WTC11 (cell line): ENCODE results near the gene FRMD8. TPM values are rescaled to one million over a fixed set of nuclear protein-coding genes. Genes with fewer than 3 reads are reported as not detected.

ENCODE experiments used
- ATAC-seq: fragments of 200-7000 bp; cut with Tn5 transposase; 2 replicates; pipeline ENCODE4 v1.10.0; 2021; ENCODE audit warnings: mild to moderate bottlenecking, moderate library complexity
- CTCF ChIA-PET: fragments of 300-600 bp; sonication (Branson Sonifier 250); formaldehyde crosslinking; loops from one replicate; lab custom pipeline; 2021; ENCODE audit warnings: antibody characterized with exemption; lab: Charles Lee
- POLR2A ChIA-PET: fragments of 350-600 bp; sonication (Branson Sonifier 250); formaldehyde crosslinking; loops from one replicate; lab custom pipeline; 2021; ENCODE audit warnings: antibody characterized with exemption; lab: Charles Lee
- DNase-seq: peaks from one replicate; pipeline ENCODE4 v3.0.0; 2021; ENCODE audit warnings: low spot score
- H3K27ac Mint-ChIP-seq: 2 replicates; pipeline ENCODE4 v1.8.0; 2021; ENCODE audit warnings: mixed read lengths
- H3K27me3 Mint-ChIP-seq: 2 replicates; pipeline ENCODE4 v1.8.0; 2021; ENCODE audit warnings: low read depth, mild to moderate bottlenecking, moderate library complexity, mixed read lengths
- H3K36me3 Mint-ChIP-seq: 2 replicates; pipeline ENCODE4 v1.8.0; 2021; ENCODE audit warnings: mixed read lengths
- H3K4me1 Mint-ChIP-seq: 2 replicates; pipeline ENCODE4 v1.8.0; 2022; ENCODE audit warnings: mixed read lengths
- H3K4me3 Mint-ChIP-seq: 2 replicates; pipeline ENCODE4 v1.8.0; 2021; ENCODE audit warnings: mild to moderate bottlenecking, moderate library complexity, mixed read lengths
- H3K9me3 Mint-ChIP-seq: 2 replicates; pipeline ENCODE4 v1.8.0; 2021; ENCODE audit warnings: mixed read lengths
- CBFB ChIP-seq: sonication (generic); formaldehyde crosslinking; IDR thresholded peaks from 2 replicates; pipeline ENCODE4 v1.8.1; 2022; ENCODE audit warnings: mild to moderate bottlenecking, low read depth, missing genetic modification reagents
- CREB1 ChIP-seq: sonication (generic); formaldehyde crosslinking; IDR thresholded peaks from 2 replicates; pipeline ENCODE4 v1.8.0; 2023; ENCODE audit warnings: mild to moderate bottlenecking, missing genetic modification reagents
- ESRRA ChIP-seq: sonication (generic); formaldehyde crosslinking; IDR thresholded peaks from 2 replicates; pipeline ENCODE4 v1.8.1; 2022; ENCODE audit warnings: mild to moderate bottlenecking, missing genetic modification reagents, borderline replicate concordance
- ETV6 ChIP-seq: sonication (generic); formaldehyde crosslinking; IDR thresholded peaks from 2 replicates; pipeline ENCODE4 v1.8.1; 2022; ENCODE audit warnings: mild to moderate bottlenecking, missing genetic modification reagents
- FOXJ3 ChIP-seq: sonication (generic); formaldehyde crosslinking; IDR thresholded peaks from 2 replicates; pipeline ENCODE4 v1.9.0; 2021; ENCODE audit warnings: missing genetic modification reagents, mild to moderate bottlenecking, borderline replicate concordance
- FOXK1 ChIP-seq: sonication (generic); formaldehyde crosslinking; IDR thresholded peaks from 2 replicates; pipeline ENCODE4 v1.8.0; 2022; ENCODE audit warnings: mild to moderate bottlenecking, moderate library complexity, missing genetic modification reagents
- IRF2 ChIP-seq: sonication (generic); formaldehyde crosslinking; IDR thresholded peaks from 2 replicates; pipeline ENCODE4 v1.8.0; 2022; ENCODE audit warnings: low read depth, missing genetic modification reagents, borderline replicate concordance
- NFYB ChIP-seq: sonication (generic); formaldehyde crosslinking; conservative IDR thresholded peaks from 2 replicates; pipeline ENCODE4 v1.8.0; 2022; ENCODE audit warnings: low read depth, missing genetic modification reagents
- NR3C1 ChIP-seq: sonication (generic); formaldehyde crosslinking; conservative IDR thresholded peaks from 2 replicates; pipeline ENCODE4 v1.8.1; 2023; ENCODE audit warnings: low read depth, mild to moderate bottlenecking, missing genetic modification reagents
- RELA ChIP-seq: sonication (generic); formaldehyde crosslinking; IDR thresholded peaks from 2 replicates; pipeline ENCODE4 v1.8.1; 2022; ENCODE audit warnings: missing genetic modification reagents, mild to moderate bottlenecking, borderline replicate concordance
- RORB ChIP-seq: fragments of 250-450 bp; sonication (Bioruptor Pico); IDR thresholded peaks from 2 replicates; pipeline ENCODE4 v1.9.0; 2021; ENCODE audit warnings: mild to moderate bottlenecking
- SOX15 ChIP-seq: fragments of 250-450 bp; sonication (Bioruptor Pico); IDR thresholded peaks from 2 replicates; pipeline ENCODE4 v1.9.0; 2021; ENCODE audit warnings: mild to moderate bottlenecking
- TCF7 ChIP-seq: sonication (generic); formaldehyde crosslinking; IDR thresholded peaks from 2 replicates; pipeline ENCODE4 v1.8.0; 2022; ENCODE audit warnings: mild to moderate bottlenecking, low read depth, missing genetic modification reagents, moderate library complexity
- TP53 ChIP-seq: sonication (generic); formaldehyde crosslinking; IDR thresholded peaks from 2 replicates; pipeline ENCODE4 v1.8.1; 2023; ENCODE audit warnings: mild to moderate bottlenecking, missing genetic modification reagents
- ZNF121 ChIP-seq: sonication (generic); formaldehyde crosslinking; IDR thresholded peaks from 2 replicates; pipeline ENCODE4 v1.8.0; 2023; ENCODE audit warnings: missing genetic modification reagents
- ZNF219 ChIP-seq: sonication (generic); formaldehyde crosslinking; IDR thresholded peaks from 2 replicates; pipeline ENCODE4 v1.8.0; 2023; ENCODE audit warnings: missing genetic modification reagents, mild to moderate bottlenecking, borderline replicate concordance
- total RNA-seq: library from RNA; stranded (reverse); gene quantifications from 3 replicates; pipeline ENCODE4 v1.2.3, GENCODE V29; 2021
- TF ChIP-seq, protein P1 (sequence below): sonication (generic); formaldehyde crosslinking; IDR thresholded peaks from 2 replicates; pipeline ENCODE4 v1.8.1; 2022; ENCODE audit warnings: mild to moderate bottlenecking, moderate library complexity, missing genetic modification reagents
- TF ChIP-seq, protein P2 (sequence below): sonication (generic); formaldehyde crosslinking; conservative IDR thresholded peaks from 2 replicates; pipeline ENCODE4 v1.8.1; 2023; ENCODE audit warnings: mild to moderate bottlenecking, low read depth, missing genetic modification reagents, moderate library complexity
- TF ChIP-seq, protein P3 (sequence below): sonication (generic); formaldehyde crosslinking; IDR thresholded peaks from 2 replicates; pipeline ENCODE4 v1.8.0; 2022; ENCODE audit warnings: mild to moderate bottlenecking, missing genetic modification reagents
- TF ChIP-seq, protein P4 (sequence below): fragments of 200-600 bp; IDR thresholded peaks from 2 replicates; pipeline ENCODE4 v1.8.0; 2022; ENCODE audit warnings: antibody characterized with exemption
- TF ChIP-seq, protein P5 (sequence below): sonication (generic); formaldehyde crosslinking; IDR thresholded peaks from 2 replicates; pipeline ENCODE4 v1.8.1; 2022; ENCODE audit warnings: low read depth, missing genetic modification reagents, borderline replicate concordance

The FRMD8 gene
- total RNA-seq, 1 experiment from 2014 or later: 23.7 TPM

DNA sequence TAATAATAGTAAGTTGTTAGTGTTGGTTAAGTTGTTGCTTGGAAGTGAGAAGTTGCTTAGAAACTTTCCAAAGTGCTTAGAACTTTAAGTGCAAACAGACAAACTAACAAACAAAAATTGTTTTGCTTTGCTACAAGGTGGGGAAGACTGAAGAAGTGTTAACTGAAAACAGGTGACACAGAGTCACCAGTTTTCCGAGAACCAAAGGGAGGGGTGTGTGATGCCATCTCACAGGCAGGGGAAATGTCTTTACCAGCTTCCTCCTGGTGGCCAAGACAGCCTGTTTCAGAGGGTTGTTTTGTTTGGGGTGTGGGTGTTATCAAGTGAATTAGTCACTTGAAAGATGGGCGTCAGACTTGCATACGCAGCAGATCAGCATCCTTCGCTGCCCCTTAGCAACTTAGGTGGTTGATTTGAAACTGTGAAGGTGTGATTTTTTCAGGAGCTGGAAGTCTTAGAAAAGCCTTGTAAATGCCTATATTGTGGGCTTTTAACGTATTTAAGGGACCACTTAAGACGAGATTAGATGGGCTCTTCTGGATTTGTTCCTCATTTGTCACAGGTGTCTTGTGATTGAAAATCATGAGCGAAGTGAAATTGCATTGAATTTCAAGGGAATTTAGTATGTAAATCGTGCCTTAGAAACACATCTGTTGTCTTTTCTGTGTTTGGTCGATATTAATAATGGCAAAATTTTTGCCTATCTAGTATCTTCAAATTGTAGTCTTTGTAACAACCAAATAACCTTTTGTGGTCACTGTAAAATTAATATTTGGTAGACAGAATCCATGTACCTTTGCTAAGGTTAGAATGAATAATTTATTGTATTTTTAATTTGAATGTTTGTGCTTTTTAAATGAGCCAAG is 38.9 kb downstream of the FRMD8 start:
- no peaks in the 10 kb centered on the region for H3K27me3 Mint-ChIP-seq
- H3K9me3 Mint-ChIP-seq: no peaks in the 10 kb centered on the region
- H3K36me3 Mint-ChIP-seq: no peaks in the 10 kb centered on the region
- peak overlapping the region; percentile 36 for H3K27ac Mint-ChIP-seq
- POLR2A ChIA-PET: interaction anchor here (3.7 to 10.9 kb wide), 3 partner anchors 63 to 82 kb away, joined by 23 to 135 read pairs (median 88); partner anchors contain the start of gene MALAT1
- DNase-seq: no peak
- CTCF ChIA-PET: interaction anchor here (1.0 to 12.8 kb wide), 5 partner anchors 9 to 72 kb away, joined by 3 to 224 read pairs (median 4); no protein-coding TSS in a partner anchor
- TF ChIP-seq, protein P1, sequence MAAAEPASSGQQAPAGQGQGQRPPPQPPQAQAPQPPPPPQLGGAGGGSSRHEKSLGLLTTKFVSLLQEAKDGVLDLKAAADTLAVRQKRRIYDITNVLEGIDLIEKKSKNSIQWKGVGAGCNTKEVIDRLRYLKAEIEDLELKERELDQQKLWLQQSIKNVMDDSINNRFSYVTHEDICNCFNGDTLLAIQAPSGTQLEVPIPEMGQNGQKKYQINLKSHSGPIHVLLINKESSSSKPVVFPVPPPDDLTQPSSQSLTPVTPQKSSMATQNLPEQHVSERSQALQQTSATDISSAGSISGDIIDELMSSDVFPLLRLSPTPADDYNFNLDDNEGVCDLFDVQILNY (CRISPR knock-in tag): no peak
- TF ChIP-seq NR3C1 (CRISPR knock-in tag) (no peak), TCF7 (CRISPR knock-in tag) (no peak), RORB (CRISPR knock-in tag) (no peak), ETV6 (CRISPR knock-in tag) (no peak), FOXK1 (CRISPR knock-in tag) (no peak), IRF2 (CRISPR knock-in tag) (no peak)
- TF ChIP-seq, protein P2, sequence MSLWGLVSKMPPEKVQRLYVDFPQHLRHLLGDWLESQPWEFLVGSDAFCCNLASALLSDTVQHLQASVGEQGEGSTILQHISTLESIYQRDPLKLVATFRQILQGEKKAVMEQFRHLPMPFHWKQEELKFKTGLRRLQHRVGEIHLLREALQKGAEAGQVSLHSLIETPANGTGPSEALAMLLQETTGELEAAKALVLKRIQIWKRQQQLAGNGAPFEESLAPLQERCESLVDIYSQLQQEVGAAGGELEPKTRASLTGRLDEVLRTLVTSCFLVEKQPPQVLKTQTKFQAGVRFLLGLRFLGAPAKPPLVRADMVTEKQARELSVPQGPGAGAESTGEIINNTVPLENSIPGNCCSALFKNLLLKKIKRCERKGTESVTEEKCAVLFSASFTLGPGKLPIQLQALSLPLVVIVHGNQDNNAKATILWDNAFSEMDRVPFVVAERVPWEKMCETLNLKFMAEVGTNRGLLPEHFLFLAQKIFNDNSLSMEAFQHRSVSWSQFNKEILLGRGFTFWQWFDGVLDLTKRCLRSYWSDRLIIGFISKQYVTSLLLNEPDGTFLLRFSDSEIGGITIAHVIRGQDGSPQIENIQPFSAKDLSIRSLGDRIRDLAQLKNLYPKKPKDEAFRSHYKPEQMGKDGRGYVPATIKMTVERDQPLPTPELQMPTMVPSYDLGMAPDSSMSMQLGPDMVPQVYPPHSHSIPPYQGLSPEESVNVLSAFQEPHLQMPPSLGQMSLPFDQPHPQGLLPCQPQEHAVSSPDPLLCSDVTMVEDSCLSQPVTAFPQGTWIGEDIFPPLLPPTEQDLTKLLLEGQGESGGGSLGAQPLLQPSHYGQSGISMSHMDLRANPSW: no peak
- TF ChIP-seq, protein P3, sequence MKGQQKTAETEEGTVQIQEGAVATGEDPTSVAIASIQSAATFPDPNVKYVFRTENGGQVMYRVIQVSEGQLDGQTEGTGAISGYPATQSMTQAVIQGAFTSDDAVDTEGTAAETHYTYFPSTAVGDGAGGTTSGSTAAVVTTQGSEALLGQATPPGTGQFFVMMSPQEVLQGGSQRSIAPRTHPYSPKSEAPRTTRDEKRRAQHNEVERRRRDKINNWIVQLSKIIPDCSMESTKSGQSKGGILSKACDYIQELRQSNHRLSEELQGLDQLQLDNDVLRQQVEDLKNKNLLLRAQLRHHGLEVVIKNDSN (CRISPR knock-in tag): no peak
- ATAC-seq: no peak
- H3K4me1 Mint-ChIP-seq: peaks cover 93% of the 10 kb centered on the region
- peak overlapping the region; percentile 69 for H3K4me3 Mint-ChIP-seq

DNA sequence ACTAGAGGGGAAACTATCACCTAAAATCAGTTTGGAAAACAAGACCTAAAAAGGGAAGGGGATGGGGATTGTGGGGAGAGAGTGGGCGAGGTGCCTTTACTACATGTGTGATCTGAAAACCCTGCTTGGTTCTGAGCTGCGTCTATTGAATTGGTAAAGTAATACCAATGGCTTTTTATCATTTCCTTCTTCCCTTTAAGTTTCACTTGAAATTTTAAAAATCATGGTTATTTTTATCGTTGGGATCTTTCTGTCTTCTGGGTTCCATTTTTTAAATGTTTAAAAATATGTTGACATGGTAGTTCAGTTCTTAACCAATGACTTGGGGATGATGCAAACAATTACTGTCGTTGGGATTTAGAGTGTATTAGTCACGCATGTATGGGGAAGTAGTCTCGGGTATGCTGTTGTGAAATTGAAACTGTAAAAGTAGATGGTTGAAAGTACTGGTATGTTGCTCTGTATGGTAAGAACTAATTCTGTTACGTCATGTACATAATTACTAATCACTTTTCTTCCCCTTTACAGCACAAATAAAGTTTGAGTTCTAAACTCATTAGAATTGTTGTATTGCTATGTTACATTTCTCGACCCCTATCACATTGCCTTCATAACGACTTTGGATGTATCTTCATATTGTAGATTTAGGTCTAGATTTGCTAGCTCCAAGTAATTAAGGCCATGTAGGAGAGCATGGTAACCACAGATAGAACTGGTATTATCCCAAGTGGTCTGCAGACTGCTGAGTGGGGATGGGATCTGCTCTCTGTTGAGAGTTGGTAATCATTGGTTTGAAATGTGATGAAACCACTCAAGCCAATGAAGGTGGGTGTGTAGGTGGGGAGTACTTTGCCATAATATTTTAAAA is 39.8 kb downstream of the FRMD8 start:
- H3K4me3 Mint-ChIP-seq: peak overlapping the region; percentile 69
- no peaks in the 10 kb centered on the region for H3K27me3 Mint-ChIP-seq
- H3K4me1 Mint-ChIP-seq: peaks cover 88% of the 10 kb centered on the region
- ChIA-PET CTCF (interaction anchor here (2.3 to 12.8 kb wide), 2 partner anchors 10 to 42 kb away, joined by 16 to 224 read pairs; no protein-coding TSS in a partner anchor), POLR2A (interaction anchor here (3.7 to 10.9 kb wide), 3 partner anchors 62 to 81 kb away, joined by 23 to 135 read pairs (median 88); partner anchors contain the start of gene MALAT1)
- H3K9me3 Mint-ChIP-seq: no peaks in the 10 kb centered on the region
- DNase-seq (no peak), ATAC-seq (no peak)
- H3K27ac Mint-ChIP-seq: peak overlapping the region; percentile 28
- TF ChIP-seq TP53 (no peak), FOXJ3 (CRISPR knock-in tag) (no peak), CREB1 (CRISPR knock-in tag) (no peak), ZNF219 (CRISPR knock-in tag) (no peak), NFYB (CRISPR knock-in tag) (no peak), SOX15 (CRISPR knock-in tag) (no peak), RELA (no peak), ZNF121 (CRISPR knock-in tag) (no peak), ESRRA (CRISPR knock-in tag) (no peak), CBFB (CRISPR knock-in tag) (no peak)
- TF ChIP-seq, protein P4, sequence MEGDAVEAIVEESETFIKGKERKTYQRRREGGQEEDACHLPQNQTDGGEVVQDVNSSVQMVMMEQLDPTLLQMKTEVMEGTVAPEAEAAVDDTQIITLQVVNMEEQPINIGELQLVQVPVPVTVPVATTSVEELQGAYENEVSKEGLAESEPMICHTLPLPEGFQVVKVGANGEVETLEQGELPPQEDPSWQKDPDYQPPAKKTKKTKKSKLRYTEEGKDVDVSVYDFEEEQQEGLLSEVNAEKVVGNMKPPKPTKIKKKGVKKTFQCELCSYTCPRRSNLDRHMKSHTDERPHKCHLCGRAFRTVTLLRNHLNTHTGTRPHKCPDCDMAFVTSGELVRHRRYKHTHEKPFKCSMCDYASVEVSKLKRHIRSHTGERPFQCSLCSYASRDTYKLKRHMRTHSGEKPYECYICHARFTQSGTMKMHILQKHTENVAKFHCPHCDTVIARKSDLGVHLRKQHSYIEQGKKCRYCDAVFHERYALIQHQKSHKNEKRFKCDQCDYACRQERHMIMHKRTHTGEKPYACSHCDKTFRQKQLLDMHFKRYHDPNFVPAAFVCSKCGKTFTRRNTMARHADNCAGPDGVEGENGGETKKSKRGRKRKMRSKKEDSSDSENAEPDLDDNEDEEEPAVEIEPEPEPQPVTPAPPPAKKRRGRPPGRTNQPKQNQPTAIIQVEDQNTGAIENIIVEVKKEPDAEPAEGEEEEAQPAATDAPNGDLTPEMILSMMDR: no peak
- TF ChIP-seq, protein P5, sequence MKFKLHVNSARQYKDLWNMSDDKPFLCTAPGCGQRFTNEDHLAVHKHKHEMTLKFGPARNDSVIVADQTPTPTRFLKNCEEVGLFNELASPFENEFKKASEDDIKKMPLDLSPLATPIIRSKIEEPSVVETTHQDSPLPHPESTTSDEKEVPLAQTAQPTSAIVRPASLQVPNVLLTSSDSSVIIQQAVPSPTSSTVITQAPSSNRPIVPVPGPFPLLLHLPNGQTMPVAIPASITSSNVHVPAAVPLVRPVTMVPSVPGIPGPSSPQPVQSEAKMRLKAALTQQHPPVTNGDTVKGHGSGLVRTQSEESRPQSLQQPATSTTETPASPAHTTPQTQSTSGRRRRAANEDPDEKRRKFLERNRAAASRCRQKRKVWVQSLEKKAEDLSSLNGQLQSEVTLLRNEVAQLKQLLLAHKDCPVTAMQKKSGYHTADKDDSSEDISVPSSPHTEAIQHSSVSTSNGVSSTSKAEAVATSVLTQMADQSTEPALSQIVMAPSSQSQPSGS: no peak
- no peaks in the 10 kb centered on the region for H3K36me3 Mint-ChIP-seq
